Activated naive CD4-positive, alpha-beta T cell treated with anti-CD3 and anti-CD28 coated beads, Interleukin-2, amount 50 U/mL, for 24 hours (primary cell): ENCODE measurements around the gene PIGZ.
"Not testable (repeated sequence)": the region's sequence is repeated elsewhere in the genome, so short reads cannot be mapped to it uniquely, and the experiment has no call there.

Source experiments
- H3K27ac Mint-ChIP-seq: one replicate; pipeline ENCODE4 v1.8.0; 2021; ENCODE audit warnings: mild to moderate bottlenecking, mixed read lengths
- H3K27me3 Mint-ChIP-seq: one replicate; pipeline ENCODE4 v1.8.0; 2021; ENCODE audit warnings: mixed read lengths
- H3K36me3 Mint-ChIP-seq: one replicate; pipeline ENCODE4 v1.8.0; 2021; ENCODE audit warnings: mixed read lengths
- H3K4me1 Mint-ChIP-seq: one replicate; pipeline ENCODE4 v1.8.0; 2021; ENCODE audit warnings: mixed read lengths
- H3K4me3 Mint-ChIP-seq: one replicate; pipeline ENCODE4 v1.8.0; 2021; ENCODE audit warnings: mild to moderate bottlenecking, mixed read lengths
- H3K9me3 Mint-ChIP-seq: one replicate; pipeline ENCODE4 v1.8.0; 2021; ENCODE audit warnings: mixed read lengths

PIGZ gene

DNA sequence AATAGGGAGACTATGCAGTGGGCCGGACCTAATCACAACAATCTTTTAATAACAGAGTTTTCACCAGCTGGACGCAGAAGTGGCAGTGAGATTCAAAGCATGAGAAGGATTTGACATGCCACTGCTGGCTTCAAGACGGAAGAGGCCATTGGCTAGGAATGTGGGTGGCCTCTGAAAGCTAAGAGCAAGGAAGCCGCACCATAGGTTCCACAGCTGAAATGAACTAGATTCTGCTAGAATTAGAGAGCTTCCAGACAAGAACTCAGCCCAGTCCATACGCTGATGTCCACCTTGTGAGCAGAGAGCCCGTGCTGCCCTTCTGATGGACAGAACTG, 19.4 kb downstream of the PIGZ start:
- Mint-ChIP-seq H3K9me3 (no peaks in the 10 kb centered on the region), H3K27me3 (no peaks in the 10 kb centered on the region), H3K4me3 (no peak overlapping the region), H3K27ac (no peak overlapping the region), H3K4me1 (peaks cover 7% of the 10 kb centered on the region), H3K36me3 (peaks cover 1% of the 10 kb centered on the region)

DNA sequence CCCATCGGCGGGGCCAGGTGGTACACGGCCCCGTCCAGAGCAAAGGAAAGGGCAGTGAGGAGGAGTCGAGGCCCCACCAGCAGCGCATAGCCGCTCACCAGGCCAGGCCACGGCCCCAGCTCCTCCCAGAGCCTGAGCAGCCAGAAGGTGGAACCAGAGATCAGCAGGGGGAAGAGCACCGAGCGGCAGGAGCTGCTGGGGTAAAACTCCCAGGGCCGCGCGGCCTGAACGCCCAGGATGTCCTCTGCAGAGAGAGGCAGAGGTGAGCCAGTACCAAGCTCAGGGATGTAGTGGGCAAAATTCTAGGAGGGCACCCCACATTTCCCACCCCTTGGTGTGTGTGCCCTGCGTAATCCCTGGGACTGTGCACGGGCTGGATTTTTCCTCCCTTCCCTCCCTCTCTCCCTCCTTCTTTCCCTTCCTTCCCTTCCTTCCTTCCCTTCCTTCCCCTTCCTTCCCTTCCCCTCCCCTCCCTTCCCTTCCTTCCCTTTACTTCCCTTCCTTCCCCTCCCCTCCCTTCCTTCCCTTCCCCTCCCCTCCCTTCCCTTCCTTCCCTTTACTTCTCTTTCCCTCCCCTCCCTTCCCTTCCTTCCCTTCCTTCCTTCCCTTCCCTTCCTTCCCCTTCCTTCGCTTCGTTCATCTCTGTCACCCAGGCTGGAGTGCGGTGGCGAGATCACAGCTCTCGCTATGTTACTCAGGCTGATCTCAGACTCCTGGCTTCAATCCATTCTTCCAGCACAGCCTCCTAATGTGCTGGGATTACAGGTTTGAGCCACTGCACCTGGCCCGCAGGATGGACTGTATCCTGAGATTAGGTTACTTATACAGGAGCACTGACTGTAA, 20.0 kb downstream of the PIGZ start:
- no peaks in the 10 kb centered on the region for H3K9me3 Mint-ChIP-seq
- no peak overlapping the region for H3K4me3 Mint-ChIP-seq
- no peaks in the 10 kb centered on the region for H3K27me3 Mint-ChIP-seq
- H3K27ac Mint-ChIP-seq, result no peak overlapping the region
- H3K4me1 Mint-ChIP-seq, result peaks cover 13% of the 10 kb centered on the region
- H3K36me3 Mint-ChIP-seq, result peaks cover 1% of the 10 kb centered on the region

DNA sequence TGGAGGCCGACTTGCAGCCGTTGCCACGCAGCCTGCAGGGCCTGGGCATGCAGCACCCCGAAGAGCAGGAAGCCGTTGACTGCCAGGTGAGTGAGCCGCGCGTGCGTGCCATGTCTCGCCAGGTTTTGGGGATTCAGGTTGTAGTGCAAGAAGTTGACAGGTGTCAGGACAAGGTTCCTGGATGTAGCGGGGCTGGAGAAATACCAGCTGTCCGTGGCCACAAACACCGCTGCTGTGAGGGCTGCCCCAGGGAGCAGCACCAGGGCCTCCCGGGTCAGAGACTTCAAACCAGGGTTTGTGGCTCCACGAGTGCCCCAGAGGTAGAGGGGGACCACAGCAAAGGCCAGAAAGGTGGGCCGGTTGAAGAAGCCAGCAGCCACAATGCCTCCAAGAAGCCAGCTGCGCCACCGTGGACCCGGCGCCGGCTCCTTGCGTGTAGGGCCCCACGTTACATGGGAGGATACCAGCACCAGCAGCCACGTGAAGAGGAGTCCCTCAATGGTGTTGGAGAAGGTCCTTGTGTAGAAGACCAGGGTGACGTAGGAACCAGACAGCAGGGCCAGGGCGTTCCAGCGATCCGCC, 20.7 kb downstream of the PIGZ start:
- Mint-ChIP-seq H3K4me1 (peaks cover 20% of the 10 kb centered on the region), H3K27me3 (no peaks in the 10 kb centered on the region), H3K9me3 (no peaks in the 10 kb centered on the region), H3K36me3 (peaks cover 5% of the 10 kb centered on the region), H3K4me3 (no peak overlapping the region), H3K27ac (no peak overlapping the region)

- Mint-ChIP-seq H3K36me3 (peaks cover 5% of the 10 kb centered on the region), H3K9me3 (no peaks in the 10 kb centered on the region), H3K4me1 (peaks cover 20% of the 10 kb centered on the region), H3K4me3 (no peak overlapping the region), H3K27ac (no peak overlapping the region), H3K27me3 (no peaks in the 10 kb centered on the region)
Measured at GRCh38 chr3:196947136-196947859, 21.3 kb downstream of the PIGZ start.

DNA sequence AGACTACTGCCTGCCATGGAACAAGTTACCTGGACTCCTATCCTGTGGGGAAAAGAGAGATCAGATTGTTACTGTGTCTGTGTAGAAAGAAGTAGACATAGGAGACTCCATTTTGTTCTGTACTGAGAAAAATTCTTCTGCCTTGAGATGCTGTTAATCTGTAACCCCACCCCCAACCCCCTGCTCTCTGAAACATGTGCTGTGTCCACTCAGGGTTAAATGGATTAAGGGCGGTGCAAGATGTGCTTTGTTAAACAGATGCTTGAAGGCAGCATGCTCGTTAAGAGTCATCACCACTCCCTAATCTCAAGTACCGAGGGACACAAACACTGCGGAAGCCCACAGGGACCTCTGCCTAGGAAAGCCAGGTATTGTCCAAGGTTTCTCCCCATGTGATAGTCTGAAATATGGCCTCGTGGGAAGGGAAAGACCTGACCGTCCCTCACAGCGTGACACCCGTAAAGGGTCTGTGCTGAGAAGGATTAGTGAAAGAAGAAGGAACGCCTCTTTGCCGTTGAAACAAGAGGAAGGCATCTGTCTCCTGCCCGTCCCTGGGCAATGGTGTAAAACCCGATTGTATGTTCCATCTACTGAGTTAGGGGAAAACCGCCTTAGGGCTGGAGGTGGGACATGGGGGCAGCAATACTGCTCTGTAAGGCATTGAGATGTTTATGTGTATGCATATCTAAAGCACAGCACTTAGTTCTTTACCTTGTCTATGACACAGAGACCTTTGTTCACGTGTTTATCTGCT, 24.4 kb downstream of the PIGZ start:
- not testable (repeated sequence) for H3K27me3 Mint-ChIP-seq, H3K9me3 Mint-ChIP-seq
- peaks cover 42% of the 10 kb centered on the region for H3K4me1 Mint-ChIP-seq
- peak overlapping the region; percentile 98 for H3K4me3 Mint-ChIP-seq
- H3K36me3 Mint-ChIP-seq, result peaks cover 14% of the 10 kb centered on the region
- peak overlapping the region; percentile 68 for H3K27ac Mint-ChIP-seq

GRCh38 chr3:196942915-196943277, 25.7 kb downstream of the PIGZ start:
- Mint-ChIP-seq H3K27me3 (no peaks in the 10 kb centered on the region), H3K27ac (peak overlapping the region; percentile 91), H3K4me3 (peak overlapping the region; percentile 98), H3K9me3 (no peaks in the 10 kb centered on the region), H3K4me1 (peaks cover 48% of the 10 kb centered on the region), H3K36me3 (peaks cover 21% of the 10 kb centered on the region)

DNA sequence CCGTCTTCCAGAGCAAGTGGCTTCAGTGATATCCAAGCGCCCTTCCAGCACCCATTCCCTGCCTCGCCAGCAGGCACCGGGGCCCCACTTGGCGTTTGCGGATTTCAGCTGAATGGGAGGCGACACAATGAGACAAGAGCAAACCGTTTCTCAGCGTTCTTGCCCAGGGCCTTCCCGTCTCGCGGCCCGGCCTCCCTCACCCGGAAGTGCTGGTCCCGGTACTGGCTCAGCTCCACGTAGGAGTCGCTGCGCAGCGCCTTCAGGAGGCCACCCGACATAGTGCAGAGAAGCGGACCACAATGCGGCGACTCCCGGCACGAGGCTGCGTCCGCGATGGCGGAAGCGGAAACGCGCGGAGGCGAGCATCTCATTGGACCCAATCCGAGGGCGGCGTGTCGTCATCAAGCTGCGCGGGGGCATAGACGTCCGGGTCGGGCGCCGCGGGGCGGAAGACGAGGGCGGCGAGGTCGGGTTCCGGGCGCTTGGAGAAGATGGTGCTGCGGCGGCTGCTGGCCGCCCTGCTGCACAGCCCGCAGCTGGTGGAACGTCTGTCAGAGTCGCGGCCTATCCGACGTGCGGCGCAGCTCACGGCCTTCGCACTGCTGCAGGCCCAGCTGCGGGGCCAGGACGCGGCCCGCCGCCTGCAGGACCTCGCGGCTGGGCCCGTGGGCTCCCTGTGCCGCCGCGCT, 26.3 kb downstream of the PIGZ start, which contains the start of gene NCBP2:
TSS of gene NCBP2 (minus strand) at position 303 of the 689 bp plus-strand sequence. CDS start at position 278, 25 bp downstream.
- H3K9me3 Mint-ChIP-seq, result no peaks in the 10 kb centered on the region
- H3K27ac Mint-ChIP-seq, result peak within 1 kb of the TSS; percentile 98
- H3K36me3 Mint-ChIP-seq, result peaks cover 21% of the 10 kb centered on the region
- H3K4me1 Mint-ChIP-seq, result peaks cover 48% of the 10 kb centered on the region
- H3K27me3 Mint-ChIP-seq, result no peaks in the 10 kb centered on the region
- peak within 1 kb of the TSS; percentile 98 for H3K4me3 Mint-ChIP-seq

DNA sequence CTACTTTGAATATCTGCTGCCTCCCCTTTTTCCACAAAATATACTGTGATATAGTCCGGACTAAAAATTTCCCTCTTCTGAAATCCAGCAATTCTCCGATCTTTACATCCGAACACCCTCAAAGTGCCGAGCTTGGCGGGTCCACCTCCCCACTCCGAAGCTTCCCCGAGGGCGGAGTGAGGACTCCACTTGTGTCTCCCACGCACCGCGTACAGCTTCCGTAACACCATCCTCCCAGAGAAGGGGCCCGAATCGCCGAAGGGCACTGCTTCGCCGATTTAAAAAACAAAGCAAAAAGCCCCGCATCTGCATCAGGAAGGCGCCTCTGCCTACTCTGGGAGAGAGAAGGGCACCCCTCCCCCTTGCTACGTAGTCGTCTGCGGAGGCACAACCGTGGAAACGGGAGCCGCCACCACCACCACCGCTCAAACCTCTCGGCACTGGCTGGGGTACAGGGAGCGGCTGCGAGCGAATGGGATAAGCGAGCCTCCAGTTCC, 26.9 kb downstream of the PIGZ start:
- Mint-ChIP-seq H3K4me1 (peaks cover 48% of the 10 kb centered on the region), H3K27ac (peak overlapping the region; percentile 98), H3K9me3 (no peaks in the 10 kb centered on the region), H3K36me3 (peaks cover 26% of the 10 kb centered on the region), H3K27me3 (no peaks in the 10 kb centered on the region), H3K4me3 (peak overlapping the region; percentile 98)

DNA sequence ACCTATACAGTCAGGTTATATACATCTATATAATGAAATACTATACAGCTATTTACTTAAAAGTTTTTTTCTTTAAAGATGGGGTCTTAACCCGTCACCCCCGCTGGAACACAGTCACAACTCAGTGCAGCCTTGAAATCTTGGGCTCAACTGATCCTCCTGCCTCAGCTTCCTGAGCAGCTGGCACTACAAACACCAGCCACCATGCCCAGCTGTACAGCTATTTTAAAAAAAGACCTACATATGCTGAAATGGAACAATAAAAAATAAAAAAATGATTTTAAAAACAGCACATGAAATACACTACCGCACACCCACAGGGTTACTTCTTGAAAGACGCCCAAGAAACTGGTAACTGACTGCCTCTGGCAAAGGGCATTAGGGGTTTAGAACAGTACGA, 30.1 kb downstream of the PIGZ start:
- H3K4me1 Mint-ChIP-seq, result peaks cover 35% of the 10 kb centered on the region
- H3K27ac Mint-ChIP-seq, result no peak overlapping the region
- H3K27me3 Mint-ChIP-seq, result no peaks in the 10 kb centered on the region
- peaks cover 26% of the 10 kb centered on the region for H3K36me3 Mint-ChIP-seq
- no peaks in the 10 kb centered on the region for H3K9me3 Mint-ChIP-seq
- peak overlapping the region; percentile 39 for H3K4me3 Mint-ChIP-seq

DNA sequence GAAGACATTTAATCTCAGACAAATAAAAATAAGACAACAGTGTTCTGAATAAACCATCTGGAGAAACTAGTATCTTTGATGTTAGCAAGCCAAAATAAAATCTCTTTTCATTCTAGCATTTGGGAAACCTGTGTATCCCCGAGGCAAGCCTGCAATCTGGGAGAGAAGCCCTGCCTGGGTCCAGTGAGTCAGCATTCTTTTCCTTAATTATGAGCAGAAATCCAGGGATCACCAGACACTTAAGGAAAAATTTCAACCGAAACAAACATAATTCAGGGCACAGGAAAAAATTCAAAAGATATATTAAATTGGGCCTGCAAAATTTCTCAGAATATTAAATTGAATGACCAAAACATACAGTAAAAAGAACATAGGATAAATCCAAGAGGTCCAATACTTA, 30.5 kb downstream of the PIGZ start:
- H3K4me3 Mint-ChIP-seq, result no peak overlapping the region
- no peaks in the 10 kb centered on the region for H3K9me3 Mint-ChIP-seq
- peak overlapping the region; percentile 72 for H3K27ac Mint-ChIP-seq
- no peaks in the 10 kb centered on the region for H3K27me3 Mint-ChIP-seq
- peaks cover 25% of the 10 kb centered on the region for H3K36me3 Mint-ChIP-seq
- H3K4me1 Mint-ChIP-seq, result peaks cover 30% of the 10 kb centered on the region

GRCh38 chr3:196936288-196936687, 32.3 kb downstream of the PIGZ start:
- no peaks in the 10 kb centered on the region for H3K27me3 Mint-ChIP-seq

GRCh38 chr3:196932600-196932999, 36.0 kb downstream of the PIGZ start:
- Mint-ChIP-seq H3K27me3 (no peaks in the 10 kb centered on the region), H3K36me3 (peaks cover 10% of the 10 kb centered on the region), H3K27ac (no peak overlapping the region), H3K4me1 (no peaks in the 10 kb centered on the region), H3K9me3 (no peaks in the 10 kb centered on the region), H3K4me3 (no peak overlapping the region)

More at GRCh38 chr3:196936288-196936687, 32.3 kb downstream of the PIGZ start:
- H3K27ac Mint-ChIP-seq, result no peak overlapping the region
- no peaks in the 10 kb centered on the region for H3K9me3 Mint-ChIP-seq
- H3K4me1 Mint-ChIP-seq, result peaks cover 22% of the 10 kb centered on the region
- H3K36me3 Mint-ChIP-seq, result peaks cover 20% of the 10 kb centered on the region
- H3K4me3 Mint-ChIP-seq, result no peak overlapping the region

DNA sequence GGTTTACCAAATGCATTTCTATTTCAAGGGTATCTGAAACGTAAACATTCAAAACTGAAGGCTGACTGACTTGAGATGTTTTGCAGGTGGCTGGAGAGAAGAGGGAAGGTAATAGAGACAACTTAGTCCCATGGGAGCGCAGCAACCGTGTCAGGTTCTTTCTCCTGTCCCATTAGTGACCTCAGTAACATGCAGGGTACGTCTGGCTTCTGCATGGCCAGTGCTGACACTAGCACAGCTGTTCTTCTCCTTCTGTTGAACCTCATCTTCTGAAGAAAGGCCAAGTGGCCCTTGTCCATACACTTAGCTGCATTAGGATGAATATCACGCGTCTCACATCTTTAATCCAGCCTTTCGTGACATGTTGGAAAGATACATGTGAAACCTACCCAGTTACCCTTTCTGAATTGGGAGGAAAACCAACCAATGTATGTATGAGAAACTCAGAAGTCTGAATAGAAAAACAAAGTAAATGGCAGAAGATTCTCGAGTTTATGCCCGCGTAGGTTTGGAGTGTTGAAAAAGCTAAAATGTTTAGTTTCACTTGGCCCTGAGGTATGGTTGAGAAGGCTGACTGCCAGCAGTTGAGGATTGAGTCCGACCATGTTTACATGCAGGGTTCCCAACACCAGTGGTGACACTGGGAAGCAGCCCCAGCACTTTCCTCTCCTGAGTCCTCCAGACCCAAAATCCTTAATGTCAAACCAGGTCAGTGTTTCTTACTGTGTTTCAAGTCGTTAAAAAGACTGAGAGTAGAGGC, 36.6 kb downstream of the PIGZ start:
- H3K4me3 Mint-ChIP-seq, result no peak overlapping the region
- H3K27me3 Mint-ChIP-seq, result no peaks in the 10 kb centered on the region
- H3K36me3 Mint-ChIP-seq, result peaks cover 7% of the 10 kb centered on the region
- no peak overlapping the region for H3K27ac Mint-ChIP-seq
- no peaks in the 10 kb centered on the region for H3K4me1 Mint-ChIP-seq
- no peaks in the 10 kb centered on the region for H3K9me3 Mint-ChIP-seq

- Mint-ChIP-seq H3K36me3 (peaks cover 3% of the 10 kb centered on the region), H3K27me3 (no peaks in the 10 kb centered on the region), H3K4me3 (no peak overlapping the region), H3K27ac (no peak overlapping the region), H3K9me3 (no peaks in the 10 kb centered on the region), H3K4me1 (no peaks in the 10 kb centered on the region)
Measured at GRCh38 chr3:196931157-196931556, 37.5 kb downstream of the PIGZ start.
